ENCODE data around the gene CNOT11. TPM values are rescaled to one million over a fixed set of nuclear protein-coding genes. Genes with fewer than 3 reads are reported as not detected.

The CNOT11 gene
- total and polyA plus RNA-seq, 2 donors (not counting 1 experiment from before 2014, with no cell fraction given): 16.3 to 53.1 TPM

DNA sequence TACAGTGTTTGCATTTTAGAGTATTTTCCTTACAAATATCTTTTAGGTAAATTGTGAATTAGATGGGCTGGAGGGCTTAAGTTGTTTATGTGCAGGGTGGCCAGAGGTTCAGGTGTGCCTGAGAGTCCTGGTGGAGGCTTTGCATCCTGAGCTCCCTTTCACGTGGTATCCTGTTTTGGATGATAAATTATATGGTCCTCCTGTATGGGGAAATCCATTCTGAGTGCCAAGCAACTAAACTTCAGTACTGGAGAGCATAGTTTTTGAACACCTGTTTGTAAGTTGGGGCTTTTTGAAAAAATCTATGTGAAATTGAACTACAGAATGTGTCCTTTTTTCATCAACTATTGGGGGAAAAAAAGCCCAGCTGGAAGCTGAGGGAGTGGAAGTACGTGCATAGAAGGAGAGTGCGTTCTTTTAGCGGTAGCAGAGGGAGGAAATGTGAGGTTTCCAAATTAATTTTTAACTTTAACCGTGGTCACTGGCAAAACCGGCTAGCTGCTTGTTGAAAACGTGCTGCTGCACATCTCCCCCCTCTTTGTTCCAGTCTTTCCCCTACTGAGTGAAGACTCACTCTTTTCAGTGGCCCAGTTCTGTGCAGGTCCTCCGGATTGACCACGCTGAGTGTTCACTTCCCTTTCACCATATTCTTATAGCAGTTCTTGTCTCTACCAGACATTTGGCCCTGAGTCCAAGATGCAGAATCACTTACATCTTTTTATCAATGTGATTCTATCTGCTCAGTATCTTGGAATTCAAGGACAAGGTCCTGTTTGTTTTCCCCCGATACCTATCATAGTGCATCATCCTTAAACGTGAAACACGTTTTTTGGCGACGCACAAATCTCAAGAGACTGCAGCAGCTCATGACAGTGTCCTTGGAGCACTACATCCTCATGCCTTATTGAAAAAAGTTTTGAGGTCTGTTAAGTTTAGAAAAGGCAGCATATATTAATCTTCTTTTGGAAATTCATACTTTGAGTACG lies 15.3 kb downstream of the CNOT11 start:
- Histone ChIP-seq H3K36me3 (ENCODE audit: control insufficient read depth, insufficient read depth, low read length) (peaks cover 11% of the 10 kb centered on the region), H3K9ac (ENCODE audit: insufficient read depth, low read length) (no peak overlapping the region), H3K27me3 (ENCODE audit: control insufficient read depth, insufficient read depth, low read length) (no peaks in the 10 kb centered on the region), H3K9me3 (ENCODE audit: control insufficient read depth, insufficient read depth, low read depth, low read length) (no peaks in the 10 kb centered on the region), H3K4me2 (ENCODE audit: extremely low read depth, insufficient read depth, low read length) (no peak overlapping the region), H4K20me1 (ENCODE audit: control insufficient read depth, extremely low read depth, insufficient read depth, low read length) (no peaks in the 10 kb centered on the region), H2AFZ (ENCODE audit: low read length) (no peak overlapping the region), H3K79me2 (ENCODE audit: control insufficient read depth, insufficient read depth, low read length) (no peaks in the 10 kb centered on the region), H3K4me1 (ENCODE audit: control insufficient read depth, extremely low read depth, insufficient read depth, low read length) (no peaks in the 10 kb centered on the region), H3K27ac (ENCODE audit: insufficient read depth, low read length) (no peak overlapping the region), H3K4me3 (replicated peaks in 1 of 4; ENCODE audit: control extremely low read depth in 1 of 4, insufficient read depth in 1 of 4, low read depth in 3 of 4, low read length in 4 of 4) (no peak overlapping the region)
- no peak for DNase-seq (ENCODE audit: low read depth in 2 of 2)
- TF ChIP-seq EZH2 (IDR thresholded peaks at IDR 0.05; ENCODE audit: low read length, missing control alignments): no peak
- TF ChIP-seq, protein P1, sequence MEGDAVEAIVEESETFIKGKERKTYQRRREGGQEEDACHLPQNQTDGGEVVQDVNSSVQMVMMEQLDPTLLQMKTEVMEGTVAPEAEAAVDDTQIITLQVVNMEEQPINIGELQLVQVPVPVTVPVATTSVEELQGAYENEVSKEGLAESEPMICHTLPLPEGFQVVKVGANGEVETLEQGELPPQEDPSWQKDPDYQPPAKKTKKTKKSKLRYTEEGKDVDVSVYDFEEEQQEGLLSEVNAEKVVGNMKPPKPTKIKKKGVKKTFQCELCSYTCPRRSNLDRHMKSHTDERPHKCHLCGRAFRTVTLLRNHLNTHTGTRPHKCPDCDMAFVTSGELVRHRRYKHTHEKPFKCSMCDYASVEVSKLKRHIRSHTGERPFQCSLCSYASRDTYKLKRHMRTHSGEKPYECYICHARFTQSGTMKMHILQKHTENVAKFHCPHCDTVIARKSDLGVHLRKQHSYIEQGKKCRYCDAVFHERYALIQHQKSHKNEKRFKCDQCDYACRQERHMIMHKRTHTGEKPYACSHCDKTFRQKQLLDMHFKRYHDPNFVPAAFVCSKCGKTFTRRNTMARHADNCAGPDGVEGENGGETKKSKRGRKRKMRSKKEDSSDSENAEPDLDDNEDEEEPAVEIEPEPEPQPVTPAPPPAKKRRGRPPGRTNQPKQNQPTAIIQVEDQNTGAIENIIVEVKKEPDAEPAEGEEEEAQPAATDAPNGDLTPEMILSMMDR (conservative IDR thresholded peaks at IDR 0.05 in 1 of 2, IDR thresholded peaks at IDR 0.05 in 1 of 2; ENCODE audit: low read depth in 1 of 2, low read length in 2 of 2): no peak

DNA sequence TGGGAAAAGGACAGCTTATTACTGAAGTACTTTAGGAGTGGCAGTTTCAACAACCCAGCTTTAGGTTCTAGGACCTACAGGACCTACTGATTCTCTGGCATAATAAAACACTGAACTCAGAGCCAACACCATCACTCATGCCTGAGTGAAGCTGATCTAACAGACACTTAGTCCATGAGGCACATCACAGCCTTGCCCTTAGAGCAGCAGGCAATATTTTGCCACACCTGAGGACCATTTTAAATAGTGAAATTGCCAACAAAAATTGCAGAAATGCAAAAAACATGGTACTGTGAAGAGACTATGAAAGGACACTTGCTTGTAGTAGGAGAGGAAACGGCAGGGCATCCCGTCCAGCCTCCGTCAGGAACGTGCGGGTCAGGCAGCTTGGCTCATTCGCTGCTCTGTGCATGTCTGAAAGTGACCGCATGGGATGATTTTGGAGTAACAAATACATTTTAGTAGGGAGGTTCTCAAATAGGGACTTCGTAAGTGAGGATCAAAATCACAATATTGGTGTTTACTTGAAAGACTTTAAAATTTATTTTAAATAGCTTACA lies 18.1 kb downstream of the CNOT11 start:
- Histone ChIP-seq H3K36me3 (ENCODE audit: control insufficient read depth, insufficient read depth, low read length) (peaks cover 8% of the 10 kb centered on the region), H2AFZ (ENCODE audit: low read length) (no peak overlapping the region), H3K79me2 (ENCODE audit: control insufficient read depth, insufficient read depth, low read length) (no peaks in the 10 kb centered on the region), H3K27ac (ENCODE audit: insufficient read depth, low read length) (no peak overlapping the region), H3K4me3 (replicated peaks in 1 of 4; ENCODE audit: control extremely low read depth in 1 of 4, insufficient read depth in 1 of 4, low read depth in 3 of 4, low read length in 4 of 4) (no peak overlapping the region), H4K20me1 (ENCODE audit: control insufficient read depth, extremely low read depth, insufficient read depth, low read length) (no peaks in the 10 kb centered on the region), H3K4me1 (ENCODE audit: control insufficient read depth, extremely low read depth, insufficient read depth, low read length) (no peaks in the 10 kb centered on the region), H3K27me3 (ENCODE audit: control insufficient read depth, insufficient read depth, low read length) (no peaks in the 10 kb centered on the region), H3K9me3 (ENCODE audit: control insufficient read depth, insufficient read depth, low read depth, low read length) (no peaks in the 10 kb centered on the region), H3K9ac (ENCODE audit: insufficient read depth, low read length) (no peak overlapping the region), H3K4me2 (ENCODE audit: extremely low read depth, insufficient read depth, low read length) (no peak overlapping the region)
- TF ChIP-seq, protein P1 (conservative IDR thresholded peaks at IDR 0.05 in 1 of 2, IDR thresholded peaks at IDR 0.05 in 1 of 2; ENCODE audit: low read depth in 1 of 2, low read length in 2 of 2): no peak
- TF ChIP-seq EZH2 (IDR thresholded peaks at IDR 0.05; ENCODE audit: low read length, missing control alignments): no peak
- no peak for DNase-seq (ENCODE audit: low read depth in 2 of 2)

DNA sequence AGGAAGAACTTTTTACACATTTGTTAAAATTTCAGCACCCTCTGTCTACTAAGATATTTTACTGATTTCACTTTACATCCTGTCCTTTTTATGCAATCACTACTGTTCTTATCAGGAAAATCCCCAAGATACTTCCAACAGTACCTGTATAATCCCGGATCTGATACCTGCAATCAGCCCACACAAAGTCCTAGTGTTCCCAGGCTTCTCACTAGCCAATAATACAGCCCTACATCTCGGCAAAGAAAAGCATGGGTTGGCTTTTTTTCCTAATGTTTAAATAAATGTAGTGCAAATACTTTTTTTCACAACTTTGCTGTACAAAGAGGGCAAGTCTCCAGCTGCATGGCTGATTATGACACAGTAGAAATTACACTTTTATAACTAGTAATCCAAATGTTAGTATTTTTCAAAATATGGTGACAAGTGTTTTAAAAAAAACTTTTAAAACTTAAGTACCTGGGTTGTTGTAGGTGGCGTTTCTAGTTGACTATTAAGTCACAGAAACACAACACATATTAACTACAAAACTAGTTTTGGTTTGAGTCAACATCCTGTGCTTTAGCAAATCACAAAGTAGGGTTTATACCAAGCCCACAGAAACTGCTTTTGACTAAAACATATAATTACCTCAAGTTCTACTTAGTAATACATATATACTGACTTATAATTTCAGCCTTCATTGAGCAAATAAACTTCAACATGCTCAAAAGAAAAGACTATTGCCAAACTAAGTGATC lies 19.5 kb downstream of the CNOT11 start:
- no peak overlapping the region for H3K4me3 ChIP-seq (replicated peaks in 1 of 4; ENCODE audit: control extremely low read depth in 1 of 4, insufficient read depth in 1 of 4, low read depth in 3 of 4, low read length in 4 of 4)
- no peak overlapping the region for H3K9ac ChIP-seq (ENCODE audit: insufficient read depth, low read length)
- TF ChIP-seq EZH2 (IDR thresholded peaks at IDR 0.05; ENCODE audit: low read length, missing control alignments): no peak
- TF ChIP-seq, protein P1 (conservative IDR thresholded peaks at IDR 0.05 in 1 of 2, IDR thresholded peaks at IDR 0.05 in 1 of 2; ENCODE audit: low read depth in 1 of 2, low read length in 2 of 2): no peak
- no peaks in the 10 kb centered on the region for H3K4me1 ChIP-seq (ENCODE audit: control insufficient read depth, extremely low read depth, insufficient read depth, low read length)
- H3K27ac ChIP-seq (ENCODE audit: insufficient read depth, low read length): no peak overlapping the region
- no peaks in the 10 kb centered on the region for H3K79me2 ChIP-seq (ENCODE audit: control insufficient read depth, insufficient read depth, low read length)
- no peaks in the 10 kb centered on the region for H3K9me3 ChIP-seq (ENCODE audit: control insufficient read depth, insufficient read depth, low read depth, low read length)
- H2AFZ ChIP-seq (ENCODE audit: low read length): no peak overlapping the region
- H3K27me3 ChIP-seq (ENCODE audit: control insufficient read depth, insufficient read depth, low read length): no peaks in the 10 kb centered on the region
- H3K4me2 ChIP-seq (ENCODE audit: extremely low read depth, insufficient read depth, low read length): no peak overlapping the region
- DNase-seq (ENCODE audit: low read depth in 2 of 2): no peak
- H3K36me3 ChIP-seq (ENCODE audit: control insufficient read depth, insufficient read depth, low read length): peaks cover 8% of the 10 kb centered on the region
- no peaks in the 10 kb centered on the region for H4K20me1 ChIP-seq (ENCODE audit: control insufficient read depth, extremely low read depth, insufficient read depth, low read length)
